Duodenal mucosa (tissue), 2 donors: ENCODE measurements around the gene REC114.
"Not testable (repeated sequence)": the region's sequence is repeated elsewhere in the genome, so short reads cannot be mapped to it uniquely, and the experiment has no call there.

Experiments
- H3K27ac ChIP-seq: one replicate; pipeline ENCODE4 v1.7.0; 2013; ENCODE audit warnings: low read depth, low read length
- H3K27me3 ChIP-seq, 2 donors: one replicate each; pipeline ENCODE4 v1.7.0; 2013; ENCODE audit warnings: low read length in 2 of 2, control low read depth in 1 of 2; ENCODE audit not compliant: insufficient read depth in 2 of 2, control insufficient read depth in 1 of 2
- H3K36me3 ChIP-seq, 2 donors: one replicate each; pipeline ENCODE4 v1.7.0; 2013; ENCODE audit warnings: low read length in 2 of 2, control low read depth in 1 of 2; ENCODE audit not compliant: insufficient read depth in 2 of 2, control insufficient read depth in 1 of 2
- H3K4me1 ChIP-seq, 2 donors: one replicate each; pipeline ENCODE4 v1.7.0; 2013; ENCODE audit warnings: low read length in 2 of 2, control low read depth in 1 of 2; ENCODE audit not compliant: insufficient read depth in 2 of 2, control insufficient read depth in 1 of 2
- H3K4me3 ChIP-seq, 2 donors: one replicate each; pipeline ENCODE4 v1.7.0; 2013; ENCODE audit warnings: low read length in 2 of 2, low read depth in 1 of 2
- H3K9ac ChIP-seq, 2 donors: one replicate each; pipeline ENCODE4 v1.7.0; 2013; ENCODE audit warnings: low read length in 2 of 2, low read depth in 1 of 2
- H3K9me3 ChIP-seq, 2 donors: one replicate each; pipeline ENCODE4 v1.7.0; 2013; ENCODE audit warnings: low read length in 2 of 2, control low read depth in 1 of 2; ENCODE audit not compliant: control insufficient read depth in 1 of 2

REC114 gene

DNA sequence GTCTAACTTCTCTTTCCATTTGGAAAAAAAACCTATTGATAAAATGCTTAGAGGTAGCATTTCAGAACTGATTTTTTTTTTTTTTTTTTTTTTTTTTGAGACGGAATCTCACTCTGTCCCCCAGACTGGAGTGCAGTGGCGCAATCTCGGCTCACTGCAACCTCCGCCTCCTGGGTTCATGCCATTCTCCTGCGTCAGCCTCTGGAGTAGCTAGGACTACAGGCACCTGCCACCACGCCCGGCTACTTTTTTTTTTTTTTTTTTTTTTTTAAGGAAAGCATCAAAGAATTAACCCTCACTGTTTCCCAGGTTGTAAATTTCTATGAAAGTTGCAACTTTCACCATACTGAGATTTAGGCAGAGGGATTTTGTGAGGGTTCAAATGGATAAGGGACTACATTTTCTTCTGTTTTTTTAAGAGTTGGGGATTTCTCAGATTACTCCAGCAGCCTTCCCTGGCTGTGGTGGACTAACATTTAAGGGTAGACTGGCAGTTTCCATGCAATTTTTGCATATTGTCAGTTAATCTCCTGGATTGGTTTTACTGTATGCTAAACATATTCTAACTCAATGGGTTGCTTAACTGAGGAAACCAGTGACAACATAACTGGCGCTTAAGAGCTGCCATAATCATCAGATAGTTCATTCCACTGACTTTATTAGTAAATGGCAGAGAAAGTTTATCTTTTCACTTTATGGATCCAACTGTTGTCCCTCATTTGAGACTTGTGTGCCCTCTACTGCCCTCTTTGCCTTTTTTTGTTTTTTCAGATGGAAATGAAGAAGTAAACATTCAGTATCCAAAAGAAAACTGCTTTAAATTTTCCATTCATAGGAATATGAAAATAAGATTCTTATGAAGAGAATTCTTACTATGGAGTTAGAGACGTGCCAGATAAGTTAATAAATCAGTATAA lies 96.5 kb downstream of the REC114 start:
- no peak overlapping the region for H3K4me3 ChIP-seq
- H3K27me3 ChIP-seq: no peaks in the 10 kb centered on the region
- no peak overlapping the region for H3K27ac ChIP-seq
- H3K4me1 ChIP-seq: peaks cover 5 to 17% of the 10 kb centered on the region in 2 donors
- H3K9me3 ChIP-seq: no peaks in the 10 kb centered on the region
- H3K36me3 ChIP-seq: no peaks in the 10 kb centered on the region
- no peak overlapping the region for H3K9ac ChIP-seq

DNA sequence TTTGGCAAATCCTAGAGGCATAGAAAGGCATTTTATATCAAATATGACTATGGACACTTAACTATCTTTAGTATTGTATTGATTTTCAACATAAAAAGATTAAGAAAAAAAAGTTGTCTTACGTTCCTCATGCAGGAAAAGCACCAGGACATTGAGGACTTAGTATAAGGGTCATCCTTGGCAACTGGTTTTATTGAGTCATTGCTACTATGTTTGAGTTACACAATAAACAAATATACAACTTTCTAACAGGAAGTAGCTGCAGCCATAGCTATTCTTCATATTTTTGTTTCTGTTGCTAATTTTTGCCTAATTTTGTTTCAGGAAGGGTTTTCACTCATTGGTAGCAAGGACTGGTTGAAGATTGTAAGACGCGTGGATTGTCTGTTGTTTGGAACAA lies 97.2 kb downstream of the REC114 start:
- Histone ChIP-seq H3K36me3 (no peaks in the 10 kb centered on the region), H3K4me1 (peaks cover 5 to 17% of the 10 kb centered on the region in 2 donors), H3K4me3 (no peak overlapping the region), H3K27ac (no peak overlapping the region), H3K9ac (no peak overlapping the region), H3K27me3 (no peaks in the 10 kb centered on the region), H3K9me3 (no peaks in the 10 kb centered on the region)

DNA sequence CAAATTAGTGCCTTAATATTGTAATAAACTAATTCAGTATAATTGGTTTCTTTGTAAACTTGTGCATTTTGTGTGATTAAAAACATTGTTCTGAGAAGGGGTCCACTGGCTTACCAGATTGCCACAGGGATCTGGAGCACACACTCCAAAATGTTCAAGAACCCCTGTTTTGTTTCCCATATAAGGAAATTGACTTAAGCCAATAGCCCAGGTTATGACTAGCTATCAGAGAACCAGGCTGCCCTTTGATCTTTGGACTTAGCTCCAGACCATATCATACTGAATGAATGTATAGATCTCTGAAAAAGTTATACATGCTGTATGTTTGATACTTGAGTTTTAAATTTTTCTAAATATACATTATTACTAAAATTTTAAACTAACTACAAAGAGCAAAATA lies 98.5 kb downstream of the REC114 start:
- Histone ChIP-seq H3K9ac (no peak overlapping the region), H3K27me3 (no peaks in the 10 kb centered on the region), H3K4me3 (no peak overlapping the region), H3K9me3 (no peaks in the 10 kb centered on the region), H3K4me1 (peaks cover 5 to 17% of the 10 kb centered on the region in 2 donors), H3K36me3 (no peaks in the 10 kb centered on the region), H3K27ac (no peak overlapping the region)

DNA sequence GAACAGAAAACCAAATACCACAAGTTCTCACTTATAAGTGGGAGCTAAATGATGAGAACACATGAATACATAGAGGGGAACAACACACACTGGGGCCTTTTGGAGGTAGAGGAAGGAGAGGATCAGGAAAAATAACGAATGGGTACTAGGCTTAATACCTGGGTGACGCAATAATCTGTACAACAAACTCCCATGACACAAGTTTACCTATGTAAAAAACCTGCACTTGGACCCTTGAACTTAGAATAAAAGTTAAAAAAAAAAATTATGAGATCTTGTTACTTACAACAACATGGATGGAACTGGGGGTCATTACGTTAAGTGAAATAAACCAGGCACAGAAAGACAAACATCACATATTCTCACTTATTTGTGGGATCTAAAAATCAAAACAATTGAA lies 106.0 kb downstream of the REC114 start:
- not testable (repeated sequence) for H3K27ac ChIP-seq, H3K27me3 ChIP-seq, H3K4me3 ChIP-seq, H3K9me3 ChIP-seq, H3K9ac ChIP-seq, H3K36me3 ChIP-seq, H3K4me1 ChIP-seq

DNA sequence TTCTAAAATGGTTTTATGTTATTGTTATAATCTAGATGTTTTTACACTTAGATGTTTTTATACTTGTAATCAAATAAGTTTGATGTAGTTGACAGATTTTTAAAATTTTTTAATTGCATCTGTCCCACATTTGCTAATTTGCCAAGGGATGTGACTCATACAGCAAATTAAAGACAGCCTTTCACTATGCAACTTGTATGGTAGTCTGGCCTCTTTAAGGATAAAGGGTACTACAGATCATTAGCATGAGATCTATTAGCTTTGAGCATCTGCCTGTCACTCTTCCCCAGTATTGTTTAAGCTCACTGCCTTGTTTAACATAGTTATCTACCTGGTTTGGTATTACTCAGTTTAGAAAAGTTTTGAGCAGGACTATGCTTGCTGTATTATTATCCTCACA lies 107.2 kb downstream of the REC114 start:
- Histone ChIP-seq H3K9me3 (no peaks in the 10 kb centered on the region), H3K4me1 (no peaks in the 10 kb centered on the region), H3K36me3 (peaks cover 0 to 4% of the 10 kb centered on the region in 2 donors), H3K27ac (no peak overlapping the region), H3K4me3 (no peak overlapping the region), H3K9ac (no peak overlapping the region), H3K27me3 (no peaks in the 10 kb centered on the region)

DNA sequence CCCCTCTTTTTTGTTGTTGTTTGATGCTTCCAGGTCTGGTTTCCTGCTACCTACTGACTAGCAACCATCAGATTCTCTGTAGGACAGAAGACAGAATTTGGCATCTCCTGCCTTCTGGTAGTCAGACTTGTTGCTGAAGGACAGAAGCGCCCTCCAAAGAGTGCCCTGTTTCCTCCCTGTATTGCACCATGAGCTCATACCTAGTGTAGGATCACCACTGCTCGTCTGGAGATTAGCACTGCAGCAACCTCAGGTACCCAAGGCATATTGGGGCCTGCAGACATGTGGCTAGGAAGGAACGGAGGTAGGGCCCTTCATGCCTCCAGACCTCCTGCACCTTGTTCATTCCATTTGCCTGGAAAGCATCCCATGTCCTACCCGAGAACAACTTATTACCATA lies 112.1 kb downstream of the REC114 start:
- Histone ChIP-seq H3K9ac (no peak overlapping the region), H3K9me3 (no peaks in the 10 kb centered on the region), H3K27ac (no peak overlapping the region), H3K27me3 (no peaks in the 10 kb centered on the region), H3K36me3 (peaks cover 19 to 24% of the 10 kb centered on the region in 2 donors), H3K4me1 (no peaks in the 10 kb centered on the region), H3K4me3 (no peak overlapping the region)

DNA sequence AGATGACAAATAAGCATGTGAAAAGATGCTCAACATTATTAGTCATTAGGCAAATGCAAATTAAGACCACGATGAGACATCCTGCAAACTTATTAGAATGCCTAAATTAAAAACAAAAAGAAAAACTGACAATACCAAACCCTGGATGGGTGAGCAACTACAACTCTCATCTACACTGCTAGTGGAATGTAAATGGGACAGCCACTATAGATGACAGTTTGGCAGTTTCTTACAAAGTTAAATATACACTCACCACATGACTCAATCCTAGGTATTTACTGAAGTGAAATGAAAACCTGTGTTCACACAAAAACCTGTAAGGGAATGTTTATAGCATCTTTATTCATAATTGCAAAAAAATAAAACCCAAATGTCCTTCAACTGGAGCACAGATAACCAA lies 115.6 kb downstream of the REC114 start:
- H3K4me1 ChIP-seq: no peaks in the 10 kb centered on the region
- H3K27me3 ChIP-seq: no peaks in the 10 kb centered on the region
- H3K4me3 ChIP-seq: no peak overlapping the region
- no peak overlapping the region for H3K9ac ChIP-seq
- no peak overlapping the region for H3K27ac ChIP-seq
- H3K36me3 ChIP-seq: peaks cover 38 to 45% of the 10 kb centered on the region in 2 donors
- no peaks in the 10 kb centered on the region for H3K9me3 ChIP-seq

DNA sequence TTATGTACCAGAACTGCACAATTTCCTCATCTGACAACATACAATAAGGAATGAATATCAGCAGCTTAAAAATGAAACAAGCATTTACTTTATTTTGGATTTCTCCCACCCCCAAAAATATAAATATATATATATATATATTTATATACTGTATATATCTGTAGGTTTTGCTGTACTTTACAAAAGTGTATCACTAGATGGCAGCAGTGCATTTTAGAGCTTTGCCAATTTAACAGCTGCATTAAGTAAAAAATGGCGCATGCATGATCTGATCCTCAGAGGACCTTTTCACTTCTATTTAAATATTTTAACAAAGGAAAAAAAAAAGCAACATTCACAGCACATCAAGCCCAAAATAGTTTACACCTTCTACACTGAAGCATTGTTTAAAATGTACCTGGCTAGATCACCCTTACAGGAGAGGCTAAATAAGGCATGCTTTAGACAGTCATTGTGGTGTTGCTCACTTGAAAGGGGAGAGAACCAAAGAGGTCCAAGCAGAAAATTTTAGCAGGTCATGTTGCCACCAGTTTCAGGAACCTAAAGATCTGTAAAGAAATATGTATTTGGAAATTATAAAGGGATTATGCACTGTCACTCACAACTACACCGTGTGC lies 117.6 kb downstream of the REC114 start:
- no peak overlapping the region for H3K27ac ChIP-seq
- H3K36me3 ChIP-seq: peaks cover 41 to 59% of the 10 kb centered on the region in 2 donors
- no peak overlapping the region for H3K4me3 ChIP-seq
- H3K4me1 ChIP-seq: no peaks in the 10 kb centered on the region
- no peaks in the 10 kb centered on the region for H3K27me3 ChIP-seq
- no peak overlapping the region for H3K9ac ChIP-seq
- no peaks in the 10 kb centered on the region for H3K9me3 ChIP-seq

DNA sequence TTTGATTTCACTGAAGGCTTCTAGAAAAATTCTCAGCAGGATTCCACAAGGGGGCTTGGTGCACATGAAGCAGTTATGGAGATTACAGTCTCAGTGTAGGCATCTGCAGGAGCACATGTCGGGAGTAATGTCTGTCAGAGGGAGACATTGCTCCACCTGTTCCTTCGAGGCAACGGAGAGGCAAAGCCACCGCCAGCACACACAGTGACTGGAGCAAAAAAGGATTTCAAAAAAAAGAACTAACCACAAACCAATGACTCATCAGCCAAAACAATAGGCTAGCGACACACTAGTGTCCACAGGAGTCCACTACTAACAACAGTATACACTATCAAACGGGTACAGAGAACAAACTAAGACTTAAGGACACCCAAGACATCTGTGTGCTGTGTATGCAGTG lies 121.3 kb downstream of the REC114 start:
- no peaks in the 10 kb centered on the region for H3K4me1 ChIP-seq
- no peaks in the 10 kb centered on the region for H3K9me3 ChIP-seq
- H3K27ac ChIP-seq: no peak overlapping the region
- H3K4me3 ChIP-seq: no peak overlapping the region
- H3K27me3 ChIP-seq: no peaks in the 10 kb centered on the region
- peaks cover 39 to 73% of the 10 kb centered on the region in 2 donors for H3K36me3 ChIP-seq
- no peak overlapping the region for H3K9ac ChIP-seq

DNA sequence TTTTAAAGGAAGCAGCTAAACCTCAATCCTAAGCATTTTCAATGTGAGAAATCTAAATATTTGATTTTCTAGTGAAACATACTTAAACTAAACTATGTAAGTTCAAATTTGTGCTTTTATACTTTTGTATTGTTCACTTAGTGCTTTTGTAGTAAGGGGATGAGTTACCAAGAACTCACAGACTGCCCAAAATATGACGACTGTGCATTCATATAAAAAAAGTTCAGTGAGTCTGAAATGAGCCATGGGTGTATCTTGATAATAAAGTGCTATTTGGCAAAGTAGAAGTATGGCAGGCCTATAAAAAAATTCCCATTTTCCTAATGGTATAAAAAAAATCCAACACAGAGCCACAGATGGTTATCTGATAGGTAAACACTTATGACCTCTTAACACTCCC lies 124.1 kb downstream of the REC114 start:
- Histone ChIP-seq H3K9ac (no peak overlapping the region), H3K4me3 (no peak overlapping the region), H3K36me3 (peaks cover 58 to 78% of the 10 kb centered on the region in 2 donors), H3K27ac (no peak overlapping the region), H3K9me3 (no peaks in the 10 kb centered on the region), H3K27me3 (no peaks in the 10 kb centered on the region), H3K4me1 (peaks cover 0 to under 1% of the 10 kb centered on the region in 2 donors)
